ENCODE results near the gene WWC2. TPM values are rescaled to one million over a fixed set of nuclear protein-coding genes. Genes with fewer than 3 reads are reported as not detected.
A peak's percentile ranks its signal among the peaks of the same experiment; 100 is the strongest.

WWC2 gene
- total RNA-seq, 1 donor from 2014 or later: 18.2 TPM

GRCh38 chr4:183204793-183205192 lies 105.7 kb downstream of the WWC2 start:
- Mint-ChIP-seq H3K9me3 (ENCODE audit: unreplicated experiment) (no peaks in the 10 kb centered on the region), H3K4me1 (ENCODE audit: low read depth, unreplicated experiment) (peaks cover 6% of the 10 kb centered on the region), H3K4me3 (ENCODE audit: unreplicated experiment) (no peak overlapping the region), H3K36me3 (ENCODE audit: unreplicated experiment) (no peaks in the 10 kb centered on the region), H3K27ac (ENCODE audit: unreplicated experiment) (peak overlapping the region; percentile 8), H3K27me3 (ENCODE audit: unreplicated experiment) (no peaks in the 10 kb centered on the region)
- TF ChIP-seq, protein P1, sequence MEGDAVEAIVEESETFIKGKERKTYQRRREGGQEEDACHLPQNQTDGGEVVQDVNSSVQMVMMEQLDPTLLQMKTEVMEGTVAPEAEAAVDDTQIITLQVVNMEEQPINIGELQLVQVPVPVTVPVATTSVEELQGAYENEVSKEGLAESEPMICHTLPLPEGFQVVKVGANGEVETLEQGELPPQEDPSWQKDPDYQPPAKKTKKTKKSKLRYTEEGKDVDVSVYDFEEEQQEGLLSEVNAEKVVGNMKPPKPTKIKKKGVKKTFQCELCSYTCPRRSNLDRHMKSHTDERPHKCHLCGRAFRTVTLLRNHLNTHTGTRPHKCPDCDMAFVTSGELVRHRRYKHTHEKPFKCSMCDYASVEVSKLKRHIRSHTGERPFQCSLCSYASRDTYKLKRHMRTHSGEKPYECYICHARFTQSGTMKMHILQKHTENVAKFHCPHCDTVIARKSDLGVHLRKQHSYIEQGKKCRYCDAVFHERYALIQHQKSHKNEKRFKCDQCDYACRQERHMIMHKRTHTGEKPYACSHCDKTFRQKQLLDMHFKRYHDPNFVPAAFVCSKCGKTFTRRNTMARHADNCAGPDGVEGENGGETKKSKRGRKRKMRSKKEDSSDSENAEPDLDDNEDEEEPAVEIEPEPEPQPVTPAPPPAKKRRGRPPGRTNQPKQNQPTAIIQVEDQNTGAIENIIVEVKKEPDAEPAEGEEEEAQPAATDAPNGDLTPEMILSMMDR (IDR thresholded peaks at IDR 0.05; ENCODE audit: partially characterized antibody, unreplicated experiment): no peak
- DNase-seq: no peak

GRCh38 chr4:183205193-183205592 lies 106.1 kb downstream of the WWC2 start:
- Mint-ChIP-seq H3K27ac (ENCODE audit: unreplicated experiment) (no peak overlapping the region), H3K4me1 (ENCODE audit: low read depth, unreplicated experiment) (peaks cover 6% of the 10 kb centered on the region), H3K27me3 (ENCODE audit: unreplicated experiment) (no peaks in the 10 kb centered on the region), H3K36me3 (ENCODE audit: unreplicated experiment) (no peaks in the 10 kb centered on the region), H3K4me3 (ENCODE audit: unreplicated experiment) (no peak overlapping the region), H3K9me3 (ENCODE audit: unreplicated experiment) (no peaks in the 10 kb centered on the region)
- TF ChIP-seq, protein P1 (IDR thresholded peaks at IDR 0.05; ENCODE audit: partially characterized antibody, unreplicated experiment): no peak
- DNase-seq: no peak

DNA sequence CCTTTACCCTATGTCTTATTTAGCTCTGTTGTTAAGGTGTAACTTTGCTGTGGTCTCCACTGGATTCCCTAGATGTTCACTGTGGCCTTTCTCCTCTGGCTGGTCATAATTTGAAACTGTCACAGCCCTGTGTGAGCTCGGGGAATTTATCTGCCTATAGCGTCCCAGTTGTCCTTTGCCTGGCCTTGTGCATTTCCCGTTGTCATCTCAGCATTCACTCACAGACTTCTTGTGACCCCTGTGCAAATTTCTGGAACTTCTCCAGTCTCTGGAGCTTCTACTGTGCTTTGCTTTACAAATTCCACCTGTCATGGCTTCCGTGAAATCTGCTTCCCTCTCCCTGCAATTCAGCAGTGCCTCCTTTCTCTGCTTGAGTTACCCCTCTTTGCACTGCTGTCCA lies 106.7 kb downstream of the WWC2 start:
- no peak overlapping the region for H3K4me3 Mint-ChIP-seq (ENCODE audit: unreplicated experiment)
- TF ChIP-seq, protein P1 (IDR thresholded peaks at IDR 0.05; ENCODE audit: partially characterized antibody, unreplicated experiment): no peak
- no peaks in the 10 kb centered on the region for H3K27me3 Mint-ChIP-seq (ENCODE audit: unreplicated experiment)
- DNase-seq: no peak
- no peaks in the 10 kb centered on the region for H3K9me3 Mint-ChIP-seq (ENCODE audit: unreplicated experiment)
- H3K27ac Mint-ChIP-seq (ENCODE audit: unreplicated experiment): no peak overlapping the region
- peaks cover 6% of the 10 kb centered on the region for H3K4me1 Mint-ChIP-seq (ENCODE audit: low read depth, unreplicated experiment)
- no peaks in the 10 kb centered on the region for H3K36me3 Mint-ChIP-seq (ENCODE audit: unreplicated experiment)

- DNase-seq: no peak
- H3K36me3 Mint-ChIP-seq (ENCODE audit: unreplicated experiment): no peaks in the 10 kb centered on the region
- TF ChIP-seq, protein P1 (IDR thresholded peaks at IDR 0.05; ENCODE audit: partially characterized antibody, unreplicated experiment): no peak
- no peaks in the 10 kb centered on the region for H3K27me3 Mint-ChIP-seq (ENCODE audit: unreplicated experiment)
- H3K27ac Mint-ChIP-seq (ENCODE audit: unreplicated experiment): no peak overlapping the region
- peaks cover 1% of the 10 kb centered on the region for H3K9me3 Mint-ChIP-seq (ENCODE audit: unreplicated experiment)
- no peak overlapping the region for H3K4me3 Mint-ChIP-seq (ENCODE audit: unreplicated experiment)
- peaks cover 3% of the 10 kb centered on the region for H3K4me1 Mint-ChIP-seq (ENCODE audit: low read depth, unreplicated experiment)
Measured at GRCh38 chr4:183211533-183211932, 112.5 kb downstream of the WWC2 start.

DNA sequence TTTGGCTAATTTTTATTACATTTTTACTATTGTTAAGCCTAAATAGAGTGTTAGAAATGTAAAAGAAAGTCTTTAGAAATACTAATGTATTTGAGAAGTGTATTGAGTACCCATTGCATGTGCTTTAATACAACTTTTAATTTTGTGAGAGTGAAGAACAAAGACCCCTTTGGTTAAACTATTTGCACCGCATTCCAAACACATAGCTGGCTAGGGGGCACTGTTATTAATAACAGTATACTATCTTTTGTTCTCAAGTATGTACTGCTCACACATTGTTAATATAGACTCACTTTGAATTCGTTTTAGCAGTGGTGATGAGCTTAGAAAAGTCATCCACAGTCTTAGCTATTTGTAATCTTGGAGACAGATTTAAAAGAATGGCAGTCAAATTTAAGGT lies 114.9 kb downstream of the WWC2 start:
- Mint-ChIP-seq H3K27me3 (ENCODE audit: unreplicated experiment) (no peaks in the 10 kb centered on the region), H3K4me1 (ENCODE audit: low read depth, unreplicated experiment) (peaks cover 3% of the 10 kb centered on the region), H3K9me3 (ENCODE audit: unreplicated experiment) (peaks cover 1% of the 10 kb centered on the region), H3K27ac (ENCODE audit: unreplicated experiment) (no peak overlapping the region), H3K4me3 (ENCODE audit: unreplicated experiment) (no peak overlapping the region), H3K36me3 (ENCODE audit: unreplicated experiment) (no peaks in the 10 kb centered on the region)
- DNase-seq: no peak
- TF ChIP-seq, protein P1 (IDR thresholded peaks at IDR 0.05; ENCODE audit: partially characterized antibody, unreplicated experiment): no peak
